H9 (cell line): Measurements from ENCODE around the gene DUSP16. TPM values are rescaled to one million over a fixed set of nuclear protein-coding genes. Genes with fewer than 3 reads are reported as not detected.

Source experiments
- DNase-seq: peaks from one replicate; pipeline ENCODE4 v3.0.0-alpha.2; 2017
- H2AFZ ChIP-seq: one replicate; pipeline ENCODE4 v1.6.1; 2013; ENCODE audit warnings: mild to moderate bottlenecking, low read length, control low read depth, moderate library complexity
- H2AK5ac ChIP-seq: 2 replicates; pipeline ENCODE4 v1.6.1; 2013; ENCODE audit warnings: low read length, control low read depth, mixed read lengths; ENCODE audit not compliant: insufficient read length
- H2BK120ac ChIP-seq: one replicate; pipeline ENCODE4 v1.6.1; 2013; ENCODE audit warnings: low read depth, mild to moderate bottlenecking, low read length, control low read depth, inconsistent platforms; ENCODE audit not compliant: poor library complexity, severe bottlenecking
- H2BK12ac ChIP-seq: 2 replicates; pipeline ENCODE4 v1.6.1; 2013; ENCODE audit warnings: low read length, control low read depth, mixed read lengths, low read depth; ENCODE audit not compliant: insufficient read length
- H2BK15ac ChIP-seq: 2 replicates; pipeline ENCODE4 v1.6.1; 2013; ENCODE audit warnings: low read depth, low read length, control low read depth
- H2BK20ac ChIP-seq: one replicate; pipeline ENCODE4 v1.6.1; 2013; ENCODE audit warnings: low read depth, mild to moderate bottlenecking, low read length, control low read depth, inconsistent platforms; ENCODE audit not compliant: poor library complexity, severe bottlenecking
- H2BK5ac ChIP-seq: 2 replicates; pipeline ENCODE4 v1.6.1; 2013; ENCODE audit warnings: low read length, control low read depth, mixed read lengths; ENCODE audit not compliant: insufficient read length
- H3K14ac ChIP-seq: 2 replicates; pipeline ENCODE4 v1.6.1; 2013; ENCODE audit warnings: low read length, control low read depth; ENCODE audit not compliant: insufficient read depth
- H3K18ac ChIP-seq: 2 replicates; pipeline ENCODE4 v1.6.1; 2013; ENCODE audit warnings: low read depth, mild to moderate bottlenecking, mixed read lengths, low read length, control low read depth; ENCODE audit not compliant: insufficient read length
- H3K23ac ChIP-seq: 2 replicates; pipeline ENCODE4 v1.6.1; 2013; ENCODE audit warnings: low read length, control low read depth, mixed read lengths, low read depth; ENCODE audit not compliant: insufficient read length
- H3K23me2 ChIP-seq: 2 replicates; pipeline ENCODE4 v1.6.1; 2013; ENCODE audit warnings: low read depth, mild to moderate bottlenecking, mixed read lengths, low read length, control low read depth; ENCODE audit not compliant: insufficient read length, poor library complexity, severe bottlenecking
- H3K27ac ChIP-seq: 2 replicates; pipeline ENCODE4 v1.5.1; 2013; ENCODE audit warnings: low read length, control low read depth, mixed read lengths, low read depth; ENCODE audit not compliant: insufficient read length
- H3K27me3 ChIP-seq: 2 replicates; pipeline ENCODE4 v1.6.1; 2013; ENCODE audit warnings: low read length, control low read depth, inconsistent platforms; ENCODE audit not compliant: insufficient read depth
- H3K4ac ChIP-seq: 2 replicates; pipeline ENCODE4 v1.6.1; 2013; ENCODE audit warnings: low read depth, mild to moderate bottlenecking, control low read depth, inconsistent platforms, low read length, moderate library complexity
- H3K4me1 ChIP-seq: 2 replicates; pipeline ENCODE4 v1.6.1; 2013; ENCODE audit warnings: low read length, control low read depth, inconsistent platforms; ENCODE audit not compliant: insufficient read depth
- H3K4me2 ChIP-seq: 2 replicates; pipeline ENCODE4 v1.6.1; 2013; ENCODE audit warnings: low read length, control low read depth, mixed read lengths; ENCODE audit not compliant: insufficient read length, insufficient read depth
- H3K56ac ChIP-seq: 2 replicates; pipeline ENCODE4 v1.6.1; 2013; ENCODE audit warnings: low read depth, mild to moderate bottlenecking, mixed read lengths, low read length, control low read depth; ENCODE audit not compliant: insufficient read length
- H3K79me1 ChIP-seq: 2 replicates; pipeline ENCODE4 v1.6.1; 2013; ENCODE audit warnings: low read depth, mild to moderate bottlenecking, moderate library complexity, low read length, control low read depth, inconsistent platforms; ENCODE audit not compliant: insufficient read depth, poor library complexity, severe bottlenecking
- H3K79me2 ChIP-seq: 2 replicates; pipeline ENCODE4 v1.6.1; 2013; ENCODE audit warnings: low read length, control low read depth, inconsistent platforms; ENCODE audit not compliant: insufficient read depth
- H3K9ac ChIP-seq: 2 replicates; pipeline ENCODE4 v1.6.1; 2013; ENCODE audit warnings: low read length, control low read depth, mixed read lengths; ENCODE audit not compliant: insufficient read length; ENCODE audit errors: extremely low read depth
- H3K9me3 ChIP-seq: one replicate; pipeline ENCODE4 v1.6.1; 2013; ENCODE audit warnings: low read depth, low read length, inconsistent platforms; ENCODE audit not compliant: control insufficient read depth
- H3T11ph ChIP-seq: one replicate; pipeline ENCODE4 v1.6.1; 2013; ENCODE audit warnings: mild to moderate bottlenecking, low read length, control low read depth, inconsistent platforms
- H4K20me1 ChIP-seq: one replicate; pipeline ENCODE4 v1.6.1; 2013; ENCODE audit not compliant: control insufficient read depth, insufficient read length, insufficient read depth
- H4K5ac ChIP-seq: 2 replicates; pipeline ENCODE4 v1.6.1; 2013; ENCODE audit warnings: low read depth, mild to moderate bottlenecking, mixed read lengths, low read length, control low read depth; ENCODE audit not compliant: insufficient read length
- H4K8ac ChIP-seq: replicated peaks from 2 replicates; pipeline ENCODE4 v1.6.1; 2013; ENCODE audit warnings: low read length, control low read depth, mixed read lengths, low read depth; ENCODE audit not compliant: insufficient read length
- H4K91ac ChIP-seq: 2 replicates; pipeline ENCODE4 v1.6.1; 2013; ENCODE audit warnings: low read depth, mild to moderate bottlenecking, moderate library complexity, mixed read lengths, low read length, control low read depth; ENCODE audit not compliant: insufficient read length
- H3K27ac Mint-ChIP-seq, 3 experiments: 2 replicates in 2 of 3; 3 replicates in 1 of 3; pipeline ENCODE4 v1.8.0; 2020 to 2021; ENCODE audit warnings: mixed read lengths in 3 of 3, mild to moderate bottlenecking in 1 of 3, moderate library complexity in 1 of 3
- H3K27me3 Mint-ChIP-seq: 2 replicates; pipeline ENCODE4 v1.8.0; 2021; ENCODE audit warnings: low read depth, mild to moderate bottlenecking, moderate library complexity, mixed read lengths
- H3K36me3 Mint-ChIP-seq, 3 experiments: 2 replicates in 2 of 3; 3 replicates in 1 of 3; pipeline ENCODE4 v1.8.0; 2020 to 2021; ENCODE audit warnings: low read depth in 3 of 3, mixed read lengths in 3 of 3; ENCODE audit not compliant: insufficient read depth in 1 of 3
- H3K4me1 Mint-ChIP-seq, 2 experiments: 2 replicates each; pipeline ENCODE4 v1.8.0; 2020; ENCODE audit warnings: mixed read lengths in 2 of 2
- H3K4me3 Mint-ChIP-seq, 2 experiments: 2 replicates in 1 of 2; 3 replicates in 1 of 2; pipeline ENCODE4 v1.8.0; 2020 to 2021; ENCODE audit warnings: mild to moderate bottlenecking in 2 of 2, mixed read lengths in 2 of 2, moderate library complexity in 1 of 2
- H3K9me3 Mint-ChIP-seq, 2 experiments: 2 replicates in 1 of 2; 3 replicates in 1 of 2; pipeline ENCODE4 v1.8.0; 2020; ENCODE audit warnings: mild to moderate bottlenecking in 2 of 2, mixed read lengths in 2 of 2, moderate library complexity in 1 of 2
- CTCF ChIP-seq: fragments of 200-600 bp; sonication (generic); conservative IDR thresholded peaks from 3 replicates; pipeline ENCODE4 v1.8.0; 2021; ENCODE audit warnings: antibody characterized with exemption, mild to moderate bottlenecking
- WGBS: extraction: QIAGEN DNeasy Blood & Tissue Kit; methylation state at CpG from one replicate; pipeline ENCODE4 v1.1.7; 2013; ENCODE audit warnings: missing lambda C conversion rate, low lambda C conversion rate, mixed read lengths; ENCODE audit not compliant: insufficient read length; ENCODE audit errors: extremely low coverage; 5-methylcytosine and 5-hydroxymethylcytosine counted together
- total RNA-seq: library from RNA; stranded (reverse); gene quantifications from 2 replicates; pipeline ENCODE4 v1.2.1, GENCODE V29; 2021

Gene DUSP16
- total RNA-seq, 1 experiment from 2014 or later = 64.0 TPM

DNA sequence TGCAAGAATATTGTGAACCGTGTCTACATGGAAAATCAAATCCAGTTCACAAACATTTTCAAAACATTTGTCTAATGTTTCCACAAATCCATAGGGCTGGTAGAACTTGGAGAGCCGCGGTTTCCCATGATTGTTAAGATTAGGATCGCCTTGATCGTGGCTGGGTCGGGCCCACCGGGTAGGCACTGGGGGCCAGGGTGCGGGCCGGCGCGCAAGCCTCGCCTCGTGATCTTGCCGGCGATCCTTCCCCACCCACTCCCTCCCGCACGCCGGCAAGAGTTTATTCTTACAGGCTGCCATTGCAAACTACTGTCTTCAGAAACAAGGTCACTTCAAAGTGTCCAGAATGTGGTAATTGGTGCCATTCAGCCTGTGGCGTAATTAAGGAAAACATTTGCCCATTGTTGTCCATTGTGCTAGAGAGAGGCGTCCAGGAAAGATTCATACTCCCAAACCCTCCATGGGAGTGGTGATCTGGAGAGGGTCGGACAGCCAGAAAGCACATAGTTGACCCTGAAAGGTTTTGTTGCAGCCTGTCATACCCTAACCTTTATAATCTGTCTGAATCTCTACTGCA is 110.2 kb downstream of the DUSP16 start:
- WGBS = no CpG with 5 or more reads among the region's 21 CpGs
- Mint-ChIP-seq H3K27me3 (no peaks in the 10 kb centered on the region), H3K27ac (peak overlapping the region in 2 of 3 experiments; percentile 74 to 85; a peak in 3 of 7 replicates), H3K4me1 (peaks cover 16 to 18% of the 10 kb centered on the region in 2 experiments), H3K9me3 (no peaks in the 10 kb centered on the region), H3K4me3 (no peak overlapping the region), H3K36me3 (no peaks in the 10 kb centered on the region)
- H4K5ac ChIP-seq = no peak overlapping the region
- no peaks in the 10 kb centered on the region for H4K20me1 ChIP-seq
- no peak overlapping the region for H2BK15ac ChIP-seq
- H2AK5ac ChIP-seq = no peak overlapping the region
- H3K27ac ChIP-seq = no peak overlapping the region
- H3K23ac ChIP-seq = no peak overlapping the region
- H3K23me2 ChIP-seq = no peaks in the 10 kb centered on the region
- no peak overlapping the region for H2BK20ac ChIP-seq
- no peak overlapping the region for H2BK5ac ChIP-seq
- no peak overlapping the region for H3K4me2 ChIP-seq
- no peaks in the 10 kb centered on the region for H3K27me3 ChIP-seq
- H3T11ph ChIP-seq = no peak overlapping the region
- DNase-seq = no peak
- no peaks in the 10 kb centered on the region for H3K9me3 ChIP-seq
- no peak overlapping the region for H3K9ac ChIP-seq
- H2BK120ac ChIP-seq = no peak overlapping the region
- no peaks in the 10 kb centered on the region for H3K4me1 ChIP-seq
- no peak overlapping the region for H2AFZ ChIP-seq
- H2BK12ac ChIP-seq = no peak overlapping the region
- no peak overlapping the region for H4K91ac ChIP-seq
- H3K79me1 ChIP-seq = no peaks in the 10 kb centered on the region
- H3K18ac ChIP-seq = no peak overlapping the region
- H3K56ac ChIP-seq = no peak overlapping the region
- H3K79me2 ChIP-seq = no peaks in the 10 kb centered on the region
- H4K8ac ChIP-seq = no peak overlapping the region
- H3K14ac ChIP-seq = no peak overlapping the region
- H3K4ac ChIP-seq = no peak overlapping the region
- no peak for TF ChIP-seq CTCF
